GM10248 (cell line): ENCODE measurements around the gene AVP.
"Not testable (repeated sequence)": the region's sequence is repeated elsewhere in the genome, so short reads cannot be mapped to it uniquely, and the experiment has no call there.

Experiments
- CTCF ChIA-PET: fragments of 300-600 bp; sonication (Branson Sonifier 250); formaldehyde crosslinking; extraction: SDS; loops from one replicate; lab custom pipeline; 2021; ENCODE audit warnings: antibody characterized with exemption; lab: Yijun Ruan, JAX
- POLR2A ChIA-PET: fragments of 350-650 bp; sonication (Branson Sonifier 250); formaldehyde crosslinking; extraction: SDS; loops from one replicate; lab custom pipeline; 2020; ENCODE audit warnings: antibody characterized with exemption; lab: Yijun Ruan, JAX
- DNase-seq: peaks from one replicate; pipeline ENCODE4 v3.0.0; 2012; ENCODE audit errors: extremely low spot score
- CTCF ChIP-seq: IDR thresholded peaks from 2 replicates; pipeline ENCODE4 v1.5.1; 2012; ENCODE audit warnings: mild to moderate bottlenecking, low read depth; ENCODE audit errors: extremely low read depth, missing control alignments, control extremely low read depth

The AVP gene

DNA sequence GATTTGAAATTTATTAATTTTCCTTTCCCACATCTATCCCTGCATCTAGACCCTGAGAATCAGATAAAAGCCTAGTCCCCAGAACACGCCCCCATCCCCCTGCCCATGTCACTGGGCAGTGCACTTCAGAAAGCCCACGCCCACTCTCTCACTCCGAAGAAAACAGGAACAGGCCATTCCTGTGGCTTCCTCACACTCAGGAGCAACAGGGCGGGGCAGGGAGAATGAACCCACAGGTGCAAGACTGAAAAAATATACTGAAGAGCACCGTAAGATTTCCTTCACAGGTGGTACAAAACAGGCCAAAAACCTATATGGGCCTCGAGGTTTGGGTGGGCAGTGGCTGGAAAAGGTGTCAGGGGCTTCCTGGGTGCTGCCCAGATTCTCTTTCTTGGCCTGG lies 9.7 kb downstream of the AVP start:
- TF ChIP-seq CTCF, result no peak
- DNase-seq, result no peak
- POLR2A ChIA-PET, result no interaction called here
- CTCF ChIA-PET, result interaction anchor here (0.8 to 2.0 kb wide), 3 partner anchors 14 to 203 kb away, joined by 3 to 5 read pairs (median 3); no protein-coding TSS in a partner anchor

GRCh38 chr20:3073251-3073643 lies 11.3 kb downstream of the AVP start:
- not testable (repeated sequence) for DNase-seq
- ChIA-PET POLR2A (interaction anchor here (0.6 kb wide), 1 partner anchor 22 kb away, joined by 3 read pairs; no protein-coding TSS in a partner anchor), CTCF (interaction anchor here (1.1 to 1.9 kb wide), 2 partner anchors 19 to 23 kb away, joined by 4 to 8 read pairs; no protein-coding TSS in a partner anchor)

GRCh38 chr20:3072530-3073250 lies 11.8 kb downstream of the AVP start:
- ChIA-PET POLR2A (interaction anchor here (0.6 kb wide), 2 partner anchors 22 to 807 kb away, joined by 3 to 5 read pairs; no protein-coding TSS in a partner anchor), CTCF (interaction anchor here (1.1 to 1.9 kb wide), 2 partner anchors 19 to 24 kb away, joined by 4 to 8 read pairs; no protein-coding TSS in a partner anchor)
- no peak for DNase-seq
- no peak for TF ChIP-seq CTCF

DNA sequence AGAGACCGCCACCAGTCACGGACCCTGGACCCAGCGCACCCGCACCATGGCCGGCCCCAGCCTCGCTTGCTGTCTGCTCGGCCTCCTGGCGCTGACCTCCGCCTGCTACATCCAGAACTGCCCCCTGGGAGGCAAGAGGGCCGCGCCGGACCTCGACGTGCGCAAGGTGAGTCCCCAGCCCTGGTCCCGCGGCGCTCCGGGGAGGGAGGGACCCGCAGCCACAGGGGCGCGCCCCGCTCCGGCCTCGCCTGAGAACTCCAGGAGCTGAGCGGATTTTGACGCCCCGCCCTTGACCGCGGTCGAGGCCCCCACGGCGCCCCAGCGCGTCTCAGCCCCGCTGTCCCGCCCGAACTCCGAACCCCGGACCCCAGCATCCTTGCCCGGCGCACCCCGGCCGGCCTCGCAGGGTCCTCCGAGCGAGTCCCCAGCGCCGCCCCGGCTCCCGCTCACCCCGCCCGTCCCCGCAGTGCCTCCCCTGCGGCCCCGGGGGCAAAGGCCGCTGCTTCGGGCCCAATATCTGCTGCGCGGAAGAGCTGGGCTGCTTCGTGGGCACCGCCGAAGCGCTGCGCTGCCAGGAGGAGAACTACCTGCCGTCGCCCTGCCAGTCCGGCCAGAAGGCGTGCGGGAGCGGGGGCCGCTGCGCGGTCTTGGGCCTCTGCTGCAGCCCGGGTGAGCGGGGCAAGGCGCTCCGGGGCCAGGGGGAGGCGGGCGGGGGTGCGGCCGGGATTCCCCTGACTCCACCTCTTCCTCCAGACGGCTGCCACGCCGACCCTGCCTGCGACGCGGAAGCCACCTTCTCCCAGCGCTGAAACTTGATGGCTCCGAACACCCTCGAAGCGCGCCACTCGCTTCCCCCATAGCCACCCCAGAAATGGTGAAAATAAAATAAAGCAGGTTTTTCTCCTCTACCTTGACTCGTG lies 12.7 kb downstream of the AVP start, which contains the start of gene OXT:
Gene OXT, plus strand, starts transcription at position 11 of the 920 bp plus-strand sequence. Its CDS starts 36 bp downstream, at position 47.
- no peak for TF ChIP-seq CTCF
- ChIA-PET POLR2A (no interaction called here), CTCF (interaction anchor here (1.1 to 1.9 kb wide), 2 partner anchors 18 to 25 kb away, joined by 4 to 8 read pairs; no protein-coding TSS in a partner anchor)
- DNase-seq, result peak; percentile 34

DNA sequence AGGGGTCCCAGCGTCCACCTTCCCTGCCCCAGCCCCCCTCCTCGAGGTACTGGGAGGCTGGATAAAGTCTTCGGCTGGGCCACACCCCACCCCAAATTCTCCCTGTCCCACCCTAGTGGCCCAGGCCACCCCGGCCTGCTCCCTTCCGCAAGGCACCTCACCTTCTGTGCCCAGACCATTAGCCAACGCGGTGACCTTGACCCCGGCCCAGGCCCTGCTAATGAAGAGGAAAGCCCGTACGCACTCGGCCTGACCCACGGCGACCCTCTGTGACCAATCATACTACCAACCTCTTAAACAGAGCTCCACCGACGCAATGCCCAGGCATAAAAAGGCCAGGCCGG lies 13.3 kb downstream of the AVP start:
- ChIA-PET POLR2A (no interaction called here), CTCF (interaction anchor here (0.9 kb wide), 1 partner anchor 18 kb away, joined by 3 read pairs; no protein-coding TSS in a partner anchor)
- DNase-seq, result no peak
- TF ChIP-seq CTCF, result no peak

GRCh38 chr20:3070725-3071124 lies 13.8 kb downstream of the AVP start:
- TF ChIP-seq CTCF, result no peak
- POLR2A ChIA-PET, result no interaction called here
- CTCF ChIA-PET, result interaction anchor here (0.9 kb wide), 1 partner anchor 17 kb away, joined by 3 read pairs; no protein-coding TSS in a partner anchor
- no peak for DNase-seq
